MM.1S (cell line): ENCODE results near the gene AKR1C4.
"Not testable (repeated sequence)": the region's sequence is repeated elsewhere in the genome, so short reads cannot be mapped to it uniquely, and the experiment has no call there.

Experiments
- DNase-seq: peaks from one replicate; pipeline ENCODE4 v3.0.0-alpha.2; 2015
- H2AFZ ChIP-seq: fragments of 300-600 bp; sonication (generic); 2 replicates; pipeline ENCODE4 v1.6.0; 2016; ENCODE audit warnings: antibody characterized with exemption, low read length
- H3F3A ChIP-seq: fragments of 300-600 bp; sonication (generic); 2 replicates; pipeline ENCODE4 v1.6.1; 2016; ENCODE audit warnings: mild to moderate bottlenecking, antibody characterized with exemption, low read length, moderate library complexity, mixed read lengths; ENCODE audit not compliant: insufficient read depth
- H3K27ac ChIP-seq: fragments of 300-600 bp; sonication (generic); 2 replicates; pipeline ENCODE4 v1.5.1; 2016; ENCODE audit warnings: mild to moderate bottlenecking, low read length
- H3K27me3 ChIP-seq: fragments of 300-600 bp; sonication (generic); replicated peaks from 2 replicates; pipeline ENCODE4 v1.6.0; 2016; ENCODE audit warnings: low read length; ENCODE audit not compliant: insufficient read depth
- H3K36me3 ChIP-seq: fragments of 300-600 bp; sonication (generic); replicated peaks from 2 replicates; pipeline ENCODE4 v1.6.1; 2016; ENCODE audit warnings: mild to moderate bottlenecking, low read length, mixed read lengths; ENCODE audit not compliant: insufficient read depth
- H3K4me1 ChIP-seq: fragments of 300-600 bp; sonication (generic); 2 replicates; pipeline ENCODE4 v1.6.1; 2016; ENCODE audit warnings: low read length, mixed read lengths
- H3K4me2 ChIP-seq: fragments of 300-600 bp; sonication (generic); 2 replicates; pipeline ENCODE4 v1.6.0; 2016; ENCODE audit warnings: low read depth, low read length
- H3K4me3 ChIP-seq: fragments of 300-600 bp; sonication (generic); 2 replicates; pipeline ENCODE4 v1.5.1; 2016; ENCODE audit warnings: low read length, mixed read lengths
- H3K79me2 ChIP-seq: fragments of 300-600 bp; sonication (generic); 2 replicates; pipeline ENCODE4 v1.6.1; 2016; ENCODE audit warnings: mixed run types, low read length, mixed read lengths
- H3K9ac ChIP-seq: fragments of 300-600 bp; sonication (generic); 2 replicates; pipeline ENCODE4 v1.6.1; 2016; ENCODE audit warnings: low read length, mixed read lengths
- H3K9me2 ChIP-seq: fragments of 300-600 bp; sonication (generic); replicated peaks from 2 replicates; pipeline ENCODE4 v1.6.1; 2016; ENCODE audit warnings: mild to moderate bottlenecking, low read length, mixed read lengths; ENCODE audit not compliant: insufficient read depth
- H3K9me3 ChIP-seq: fragments of 300-600 bp; sonication (generic); replicated peaks from 2 replicates; pipeline ENCODE4 v1.6.1; 2016; ENCODE audit warnings: mild to moderate bottlenecking, low read length, mixed read lengths; ENCODE audit not compliant: insufficient read depth
- H4K20me1 ChIP-seq: fragments of 300-600 bp; sonication (generic); 2 replicates; pipeline ENCODE4 v1.6.1; 2016; ENCODE audit warnings: mild to moderate bottlenecking, low read length, moderate library complexity, mixed read lengths; ENCODE audit not compliant: insufficient read depth
- CTCF ChIP-seq: fragments of 300-600 bp; sonication (generic); IDR thresholded peaks from 2 replicates; pipeline ENCODE4 v1.5.1; 2016; ENCODE audit warnings: antibody characterized with exemption, low read length, mixed read lengths
- EZH2 ChIP-seq: fragments of 300-600 bp; sonication (generic); optimal IDR thresholded peaks from 2 replicates; pipeline ENCODE3; 2017; ENCODE audit warnings: low read depth, mild to moderate bottlenecking, antibody characterized with exemption, low read length, mixed read lengths
- EZH2phosphoT487 ChIP-seq: fragments of 300-600 bp; sonication (generic); IDR thresholded peaks from 2 replicates; pipeline ENCODE4 v1.6.1; 2018; ENCODE audit warnings: antibody characterized with exemption, low read length

AKR1C4 gene

DNA sequence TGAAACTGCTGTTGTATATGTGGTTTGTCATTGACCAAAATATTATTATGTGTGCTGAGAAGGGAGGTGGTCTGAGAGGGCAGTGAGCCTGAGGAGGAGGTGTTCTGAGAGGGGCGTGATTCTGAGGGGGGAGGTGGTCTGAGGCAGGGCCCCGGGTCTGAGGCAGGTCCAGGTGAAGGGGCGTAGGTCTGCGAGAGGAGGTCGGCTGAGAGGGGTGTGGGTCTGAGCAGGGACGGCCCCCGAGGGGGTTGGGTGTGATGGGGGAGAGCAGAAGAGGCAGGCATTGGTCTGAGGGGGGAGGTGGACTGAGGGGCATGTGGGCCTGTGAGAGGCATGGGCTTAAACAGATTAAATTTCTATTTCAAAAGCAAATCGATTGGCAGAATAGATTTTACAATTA is 32.4 kb downstream of the AKR1C4 start:
- Histone ChIP-seq H3K79me2 (no peaks in the 10 kb centered on the region), H3K27ac (no peak overlapping the region), H3K9me2 (no peaks in the 10 kb centered on the region), H3K4me1 (no peaks in the 10 kb centered on the region), H3K36me3 (no peaks in the 10 kb centered on the region), H3K4me3 (no peak overlapping the region), H3K27me3 (no peaks in the 10 kb centered on the region), H4K20me1 (no peaks in the 10 kb centered on the region), H3K9me3 (no peaks in the 10 kb centered on the region), H3F3A (no peaks in the 10 kb centered on the region), H2AFZ (no peak overlapping the region), H3K9ac (no peak overlapping the region), H3K4me2 (no peak overlapping the region)
- TF ChIP-seq CTCF: no peak
- no peak for TF ChIP-seq EZH2phosphoT487
- TF ChIP-seq EZH2: no peak
- DNase-seq: no peak

- no peak overlapping the region for H3K4me2 ChIP-seq
- H3K4me1 ChIP-seq: no peaks in the 10 kb centered on the region
- no peaks in the 10 kb centered on the region for H3K9me3 ChIP-seq
- no peaks in the 10 kb centered on the region for H3F3A ChIP-seq
- DNase-seq: no peak
- H2AFZ ChIP-seq: no peak overlapping the region
- no peaks in the 10 kb centered on the region for H3K27me3 ChIP-seq
- H3K36me3 ChIP-seq: no peaks in the 10 kb centered on the region
- H3K9ac ChIP-seq: no peak overlapping the region
- H4K20me1 ChIP-seq: no peaks in the 10 kb centered on the region
- no peaks in the 10 kb centered on the region for H3K79me2 ChIP-seq
- H3K9me2 ChIP-seq: no peaks in the 10 kb centered on the region
- no peak overlapping the region for H3K4me3 ChIP-seq
- H3K27ac ChIP-seq: no peak overlapping the region
- TF ChIP-seq EZH2 (no peak), CTCF (no peak), EZH2phosphoT487 (no peak)
Measured at GRCh38 chr10:5233324-5233723, 36.7 kb downstream of the AKR1C4 start.

- no peak for TF ChIP-seq CTCF
- no peak for TF ChIP-seq EZH2
- TF ChIP-seq EZH2phosphoT487: no peak
- no peak overlapping the region for H2AFZ ChIP-seq
Measured at GRCh38 chr10:5234106-5234860, 37.6 kb downstream of the AKR1C4 start.

DNA sequence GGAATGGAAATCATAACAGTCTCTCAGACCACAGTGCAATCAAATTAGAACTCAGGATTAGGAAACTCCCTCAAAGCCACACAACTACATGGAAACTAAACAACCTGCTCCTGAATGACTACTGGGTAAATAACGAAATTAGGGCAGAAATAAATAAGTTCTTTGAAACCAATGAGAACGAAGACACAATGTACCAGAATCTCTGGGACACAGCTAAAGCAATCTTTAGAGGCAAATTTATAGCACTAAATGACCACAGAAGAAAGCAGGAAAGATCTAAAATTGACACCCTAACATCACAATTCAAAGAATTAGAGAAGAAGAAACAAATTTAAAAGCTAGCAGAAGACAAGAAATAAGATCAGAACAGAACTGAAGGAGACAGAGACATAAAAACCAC is 40.9 kb downstream of the AKR1C4 start:
- H3K9me3 ChIP-seq: not testable (repeated sequence)

More at GRCh38 chr10:5234106-5234860, 37.6 kb downstream of the AKR1C4 start:
- Histone ChIP-seq H3K4me2 (no peak overlapping the region), H3K9me2 (no peaks in the 10 kb centered on the region), H3K27ac (no peak overlapping the region), H3K79me2 (no peaks in the 10 kb centered on the region), H3K27me3 (no peaks in the 10 kb centered on the region), H3K9me3 (no peaks in the 10 kb centered on the region), H4K20me1 (no peaks in the 10 kb centered on the region), H3K36me3 (no peaks in the 10 kb centered on the region), H3F3A (no peaks in the 10 kb centered on the region), H3K4me1 (no peaks in the 10 kb centered on the region), H3K9ac (no peak overlapping the region), H3K4me3 (no peak overlapping the region)
- no peak for DNase-seq

More for the DNA sequence above, 40.9 kb downstream of the AKR1C4 start:
- not testable (repeated sequence) for H3K27me3 ChIP-seq, H3K9me2 ChIP-seq, H3K79me2 ChIP-seq, H3K4me3 ChIP-seq, H4K20me1 ChIP-seq, H3K9ac ChIP-seq, H2AFZ ChIP-seq, H3K4me1 ChIP-seq, H3K4me2 ChIP-seq, H3K36me3 ChIP-seq, DNase-seq, H3K27ac ChIP-seq, H3F3A ChIP-seq
